Measurements from ENCODE around the gene PTPRA. TPM values are rescaled to one million over a fixed set of nuclear protein-coding genes. Genes with fewer than 3 reads are reported as not detected.

Gene PTPRA
- total and polyA plus RNA-seq, 2 donors (not counting 3 experiments of a cell fraction or from before 2014, with no cell fraction given) = 43.2 to 53.4 TPM

DNA sequence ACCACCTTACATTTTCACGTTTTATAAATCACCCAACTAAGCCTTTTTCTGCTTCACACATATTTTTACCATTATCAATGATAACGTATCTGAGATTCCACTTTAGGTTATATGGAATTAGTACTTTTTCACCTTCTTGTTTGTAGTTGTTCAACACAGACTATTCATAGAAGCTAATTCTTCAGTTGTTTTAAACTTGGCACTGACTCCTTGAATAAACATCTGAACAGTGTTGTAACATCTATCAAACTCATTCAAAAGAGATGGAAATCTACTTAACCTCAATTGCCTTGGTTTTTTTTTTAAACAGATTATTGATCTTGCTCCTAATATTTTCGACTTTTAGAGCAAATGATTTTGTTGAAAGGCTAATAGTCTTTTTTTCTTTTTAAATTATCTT lies 34.2 kb downstream of the PTPRA start:
- Histone ChIP-seq H3K4me2 (ENCODE audit: insufficient read depth, low read length) (no peak overlapping the region), H3K9me1 (replicated peaks; ENCODE audit: control insufficient read depth, extremely low read depth, insufficient read depth, low read length) (no peaks in the 10 kb centered on the region), H2AFZ (ENCODE audit: low read depth, low read length) (no peak overlapping the region), H3K27me3 (ENCODE audit: control insufficient read depth in 2 of 2, insufficient read depth in 2 of 2, low read length in 2 of 2) (no peaks in the 10 kb centered on the region), H3K27ac (ENCODE audit: insufficient read depth, low read depth, low read length) (no peak overlapping the region), H4K20me1 (replicated peaks; ENCODE audit: control insufficient read depth, extremely low read depth, insufficient read depth, low read length) (peaks cover 2% of the 10 kb centered on the region), H3K9ac (replicated peaks; ENCODE audit: extremely low read depth, insufficient read depth, low read length) (no peak overlapping the region), H3K4me1 (ENCODE audit: control insufficient read depth, extremely low read depth, insufficient read depth, low read length) (no peaks in the 10 kb centered on the region), H3K36me3 (ENCODE audit: control insufficient read depth in 2 of 2, extremely low read depth in 1 of 2, insufficient read depth in 2 of 2, low read length in 2 of 2) (no peaks in the 10 kb centered on the region), H3K79me2 (ENCODE audit: control insufficient read depth, insufficient read depth, low read length) (peaks cover 21% of the 10 kb centered on the region), H3K4me3 (replicated peaks in 1 of 3; ENCODE audit: insufficient read depth in 1 of 3, low read depth in 1 of 3, low read length in 3 of 3) (no peak overlapping the region), H3K9me3 (replicated peaks; ENCODE audit: control insufficient read depth, insufficient read depth, low read length) (no peaks in the 10 kb centered on the region)
- ChIA-PET POLR2A (no interaction called here), CTCF (interaction anchor here (0.7 to 1.3 kb wide), 3 partner anchors 14 to 152 kb away, joined by 3 to 4 read pairs (median 3); no protein-coding TSS in a partner anchor)
- dilution Hi-C loops (cut with MboI; ENCODE audit: extremely low pct_ligation_motif_present, low sequenced_read_pairs) = no loop called here
- TF ChIP-seq MYC (IDR thresholded peaks at IDR 0.05; ENCODE audit: low read depth, low read length) (no peak), POLR2AphosphoS5 (IDR thresholded peaks at IDR 0.05; ENCODE audit: insufficient read depth, low read depth, low read length) (no peak)
- FAIRE-seq = no peak
- intact Hi-C loops (cut with micrococcal nuclease) = no loop called here
- no TSS peak for BruUV-seq (replicated peaks)
- DNase-seq (ENCODE audit: low read depth, low spot score) = no peak

DNA sequence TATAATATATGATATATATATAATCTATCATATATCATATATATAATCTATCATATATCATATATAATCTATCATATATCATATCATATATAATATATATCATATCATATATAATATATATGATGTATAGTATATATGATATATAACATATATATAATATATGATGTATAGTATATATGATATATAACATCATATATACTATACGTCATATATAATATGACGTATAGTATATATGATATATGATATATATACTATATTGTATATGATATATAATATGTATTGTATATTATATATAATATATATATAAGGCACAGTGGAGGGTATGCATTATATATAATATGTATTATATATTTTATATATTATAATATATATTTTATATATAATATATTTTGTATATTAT lies 36.7 kb downstream of the PTPRA start:
- Histone ChIP-seq H3K9ac (replicated peaks; ENCODE audit: extremely low read depth, insufficient read depth, low read length) (no peak overlapping the region), H3K79me2 (ENCODE audit: control insufficient read depth, insufficient read depth, low read length) (peaks cover 13% of the 10 kb centered on the region), H2AFZ (ENCODE audit: low read depth, low read length) (no peak overlapping the region), H3K27me3 (ENCODE audit: control insufficient read depth in 2 of 2, insufficient read depth in 2 of 2, low read length in 2 of 2) (no peaks in the 10 kb centered on the region), H3K27ac (ENCODE audit: insufficient read depth, low read depth, low read length) (no peak overlapping the region), H4K20me1 (replicated peaks; ENCODE audit: control insufficient read depth, extremely low read depth, insufficient read depth, low read length) (no peaks in the 10 kb centered on the region), H3K9me3 (replicated peaks; ENCODE audit: control insufficient read depth, insufficient read depth, low read length) (no peaks in the 10 kb centered on the region), H3K4me3 (replicated peaks in 1 of 3; ENCODE audit: insufficient read depth in 1 of 3, low read depth in 1 of 3, low read length in 3 of 3) (no peak overlapping the region), H3K4me2 (ENCODE audit: insufficient read depth, low read length) (no peak overlapping the region), H3K36me3 (ENCODE audit: control insufficient read depth in 2 of 2, extremely low read depth in 1 of 2, insufficient read depth in 2 of 2, low read length in 2 of 2) (no peaks in the 10 kb centered on the region), H3K9me1 (replicated peaks; ENCODE audit: control insufficient read depth, extremely low read depth, insufficient read depth, low read length) (no peaks in the 10 kb centered on the region), H3K4me1 (ENCODE audit: control insufficient read depth, extremely low read depth, insufficient read depth, low read length) (no peaks in the 10 kb centered on the region)
- TF ChIP-seq POLR2A (IDR thresholded peaks at IDR 0.05; ENCODE audit: low read depth, low read length) = no peak
- TF ChIP-seq CTCF (IDR thresholded peaks at IDR 0.05; ENCODE audit: extremely low read depth in 1 of 2, insufficient read depth in 1 of 2, low read depth in 1 of 2, low read length in 2 of 2) = no peak
- no peak for TF ChIP-seq EZH2 (IDR thresholded peaks at IDR 0.05; ENCODE audit: borderline replicate concordance, low read depth, low read length, severe bottlenecking)
- no peak for TF ChIP-seq POLR2AphosphoS5 (IDR thresholded peaks at IDR 0.05; ENCODE audit: insufficient read depth, low read depth, low read length)
- no peak for TF ChIP-seq JUN (IDR thresholded peaks at IDR 0.05; ENCODE audit: borderline replicate concordance, insufficient read depth, insufficient read length, low read depth)
- no peak for TF ChIP-seq GATA2 (IDR thresholded peaks at IDR 0.05; ENCODE audit: insufficient read depth, insufficient read length, low read depth, low read length)
- TF ChIP-seq, protein P1, sequence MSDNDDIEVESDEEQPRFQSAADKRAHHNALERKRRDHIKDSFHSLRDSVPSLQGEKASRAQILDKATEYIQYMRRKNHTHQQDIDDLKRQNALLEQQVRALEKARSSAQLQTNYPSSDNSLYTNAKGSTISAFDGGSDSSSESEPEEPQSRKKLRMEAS (IDR thresholded peaks at IDR 0.05; ENCODE audit: insufficient read depth, insufficient read length) = no peak
- TF ChIP-seq FOS (IDR thresholded peaks at IDR 0.05; ENCODE audit: borderline replicate concordance, insufficient read depth, low read length) = no peak
- no peak for TF ChIP-seq MYC (IDR thresholded peaks at IDR 0.05; ENCODE audit: low read depth, low read length)
- ChIA-PET POLR2A (interaction anchor here (0.7 kb wide), 1 partner anchor 136 kb away, joined by 6 read pairs; the partner anchor contains the start of gene MRPS26), CTCF (interaction anchor here (0.6 kb wide), 1 partner anchor 59 kb away, joined by 3 read pairs; no protein-coding TSS in a partner anchor)
- no TSS peak for BruUV-seq (replicated peaks)
- FAIRE-seq (no peak), DNase-seq (ENCODE audit: low read depth, low spot score) (no peak)
- intact Hi-C loops (cut with micrococcal nuclease) (no loop called here), dilution Hi-C loops (cut with MboI; ENCODE audit: extremely low pct_ligation_motif_present, low sequenced_read_pairs) (no loop called here)

Measured in endothelial cell of umbilical vein (primary cell).